Measurements from ENCODE around the gene ARHGAP15.
A peak's percentile ranks its signal among the peaks of the same experiment; 100 is the strongest.

Gene ARHGAP15

DNA sequence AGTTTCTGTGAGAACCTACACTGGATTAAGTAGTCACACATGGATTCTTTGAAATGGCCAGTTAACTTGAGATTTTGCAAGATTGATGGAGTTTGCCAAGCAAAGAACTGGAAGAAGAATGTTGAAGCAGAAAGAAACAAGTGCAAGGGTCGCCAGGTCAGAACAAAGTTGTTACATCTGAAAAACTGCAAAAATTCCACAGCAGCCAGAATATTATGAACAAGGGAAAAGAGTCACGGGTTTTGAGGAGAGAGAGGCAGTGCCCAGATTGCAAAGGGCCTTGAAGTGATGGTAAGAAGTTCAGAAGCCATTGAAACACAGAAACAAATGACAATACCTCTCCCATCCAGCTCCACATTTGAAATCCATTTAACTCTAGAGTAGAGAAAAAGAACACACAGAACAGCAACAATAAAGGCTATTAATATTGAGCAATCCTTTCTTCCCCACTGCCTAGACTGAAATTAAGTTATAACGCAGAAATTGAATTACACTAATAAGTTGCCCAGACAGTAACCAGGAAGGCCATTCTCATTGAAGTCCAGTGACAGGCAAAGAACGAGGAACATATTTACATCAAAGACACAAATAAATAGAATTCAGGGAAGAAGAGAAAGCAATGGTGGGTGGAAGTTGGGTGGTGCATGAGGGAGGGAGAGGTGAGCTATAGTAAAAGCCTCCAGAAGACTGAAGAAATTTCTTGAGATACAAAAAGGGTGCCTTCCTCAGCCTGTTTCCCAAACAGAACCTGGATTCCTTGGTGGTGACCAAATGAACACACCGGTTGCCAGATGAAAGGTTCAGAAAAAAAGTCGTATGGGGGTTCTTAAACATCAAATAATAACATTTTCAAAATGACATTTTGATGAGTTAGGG lies 80.6 kb downstream of the ARHGAP15 start:
- H3K4me1 Mint-ChIP-seq (ENCODE audit: low read depth) = peaks cover 42% of the 10 kb centered on the region
- no peak overlapping the region for H3K4me3 Mint-ChIP-seq
- no peak overlapping the region for H3K27ac Mint-ChIP-seq
- H3K27me3 Mint-ChIP-seq = no peaks in the 10 kb centered on the region
- DNase-seq = no peak
- no peaks in the 10 kb centered on the region for H3K9me3 Mint-ChIP-seq
- H3K36me3 Mint-ChIP-seq (ENCODE audit: low read depth) = peaks cover 67% of the 10 kb centered on the region

DNA sequence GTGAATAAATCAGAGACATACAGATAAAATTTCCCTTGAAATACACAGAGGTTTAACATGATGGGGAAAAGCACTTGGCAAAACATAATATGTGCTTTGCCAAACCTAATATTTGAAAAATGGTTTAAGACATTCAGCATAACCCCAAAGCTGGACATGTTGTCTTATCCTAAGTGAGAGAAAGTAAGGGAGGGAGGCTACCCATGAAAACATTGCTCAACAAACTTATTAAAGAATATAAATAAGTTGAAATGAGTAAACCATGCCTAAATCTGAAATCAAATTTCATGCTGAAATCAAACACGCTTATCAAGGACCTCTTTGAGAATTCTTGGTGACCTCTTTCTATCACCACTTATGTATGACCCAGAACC lies 81.2 kb downstream of the ARHGAP15 start:
- H3K27ac Mint-ChIP-seq = no peak overlapping the region
- H3K4me1 Mint-ChIP-seq (ENCODE audit: low read depth) = peaks cover 39% of the 10 kb centered on the region
- no peaks in the 10 kb centered on the region for H3K9me3 Mint-ChIP-seq
- no peaks in the 10 kb centered on the region for H3K27me3 Mint-ChIP-seq
- H3K4me3 Mint-ChIP-seq = no peak overlapping the region
- DNase-seq = no peak
- H3K36me3 Mint-ChIP-seq (ENCODE audit: low read depth) = peaks cover 69% of the 10 kb centered on the region

DNA sequence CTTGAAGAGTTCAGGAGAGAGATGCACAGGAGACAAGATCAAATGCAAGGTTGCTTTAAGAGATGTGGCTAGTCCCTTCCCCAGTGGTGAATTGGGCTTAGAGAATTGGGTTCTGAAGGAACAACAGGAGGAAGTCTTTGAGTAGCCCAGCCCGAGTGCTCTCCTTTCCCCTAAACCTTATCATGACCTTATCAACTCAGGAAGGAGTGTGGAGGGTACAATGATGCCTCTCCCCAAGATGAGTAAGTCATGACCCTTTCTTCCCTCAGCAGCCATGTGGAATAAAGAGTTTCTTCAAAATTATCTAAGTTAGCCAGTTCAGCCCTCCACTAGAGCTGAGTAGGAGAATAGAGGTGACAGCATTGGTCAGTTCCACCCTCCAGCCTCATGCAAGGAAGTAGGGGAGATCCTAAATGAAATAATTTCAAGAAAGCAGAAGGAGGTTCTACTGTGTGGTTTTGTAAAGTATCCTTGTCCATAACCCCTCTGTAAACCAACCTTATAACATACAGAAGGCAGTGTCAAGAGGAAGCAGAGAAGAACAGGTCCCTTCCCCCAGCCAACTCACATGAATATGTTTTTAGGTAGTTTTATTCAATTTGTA lies 88.4 kb downstream of the ARHGAP15 start:
- H3K9me3 Mint-ChIP-seq = no peaks in the 10 kb centered on the region
- no peak for DNase-seq
- H3K4me1 Mint-ChIP-seq (ENCODE audit: low read depth) = peaks cover 41% of the 10 kb centered on the region
- no peak overlapping the region for H3K4me3 Mint-ChIP-seq
- H3K36me3 Mint-ChIP-seq (ENCODE audit: low read depth) = peaks cover 45% of the 10 kb centered on the region
- H3K27ac Mint-ChIP-seq = peak overlapping the region; percentile 35
- H3K27me3 Mint-ChIP-seq = no peaks in the 10 kb centered on the region

GRCh38 chr2:143218621-143219020 lies 89.4 kb downstream of the ARHGAP15 start:
- Mint-ChIP-seq H3K9me3 (no peaks in the 10 kb centered on the region), H3K4me1 (ENCODE audit: low read depth) (peaks cover 50% of the 10 kb centered on the region), H3K27ac (no peak overlapping the region), H3K4me3 (no peak overlapping the region), H3K27me3 (no peaks in the 10 kb centered on the region), H3K36me3 (ENCODE audit: low read depth) (peaks cover 40% of the 10 kb centered on the region)
- DNase-seq = no peak

GRCh38 chr2:143219266-143219665 lies 90.0 kb downstream of the ARHGAP15 start:
- Mint-ChIP-seq H3K27ac (no peak overlapping the region), H3K27me3 (no peaks in the 10 kb centered on the region), H3K4me1 (ENCODE audit: low read depth) (peaks cover 54% of the 10 kb centered on the region), H3K36me3 (ENCODE audit: low read depth) (peaks cover 40% of the 10 kb centered on the region), H3K4me3 (no peak overlapping the region), H3K9me3 (no peaks in the 10 kb centered on the region)
- DNase-seq = no peak

DNA sequence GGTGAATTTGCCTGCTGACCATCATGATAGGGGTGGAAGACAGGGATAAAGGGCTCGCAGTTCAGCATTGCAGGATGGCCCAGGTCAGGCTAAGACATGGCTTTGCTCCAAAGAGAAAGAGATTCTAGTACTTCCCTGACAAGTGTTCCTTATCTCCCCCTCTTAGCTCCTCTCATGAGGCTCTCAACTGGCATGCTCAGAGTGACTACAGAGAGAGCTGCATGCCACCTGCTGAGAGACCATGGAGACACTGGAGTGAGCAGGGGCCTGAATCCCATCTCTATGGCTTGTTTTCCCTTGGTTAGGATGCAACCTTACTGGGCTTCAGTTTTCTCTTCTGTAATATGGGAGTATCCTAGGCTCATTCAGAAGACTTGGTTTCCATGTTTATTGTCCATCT lies 94.3 kb downstream of the ARHGAP15 start:
- Mint-ChIP-seq H3K4me1 (ENCODE audit: low read depth) (peaks cover 58% of the 10 kb centered on the region), H3K36me3 (ENCODE audit: low read depth) (peaks cover 25% of the 10 kb centered on the region), H3K9me3 (no peaks in the 10 kb centered on the region), H3K4me3 (no peak overlapping the region), H3K27ac (peak overlapping the region; percentile 31), H3K27me3 (no peaks in the 10 kb centered on the region)
- no peak for DNase-seq

- no peaks in the 10 kb centered on the region for H3K27me3 Mint-ChIP-seq
- H3K4me1 Mint-ChIP-seq (ENCODE audit: low read depth) = peaks cover 56% of the 10 kb centered on the region
- peak overlapping the region; percentile 57 for H3K27ac Mint-ChIP-seq
- H3K36me3 Mint-ChIP-seq (ENCODE audit: low read depth) = peaks cover 42% of the 10 kb centered on the region
- DNase-seq = no peak
- H3K4me3 Mint-ChIP-seq = no peak overlapping the region
- H3K9me3 Mint-ChIP-seq = no peaks in the 10 kb centered on the region
Observed at GRCh38 chr2:143225931-143226330, 96.7 kb downstream of the ARHGAP15 start.

DNA sequence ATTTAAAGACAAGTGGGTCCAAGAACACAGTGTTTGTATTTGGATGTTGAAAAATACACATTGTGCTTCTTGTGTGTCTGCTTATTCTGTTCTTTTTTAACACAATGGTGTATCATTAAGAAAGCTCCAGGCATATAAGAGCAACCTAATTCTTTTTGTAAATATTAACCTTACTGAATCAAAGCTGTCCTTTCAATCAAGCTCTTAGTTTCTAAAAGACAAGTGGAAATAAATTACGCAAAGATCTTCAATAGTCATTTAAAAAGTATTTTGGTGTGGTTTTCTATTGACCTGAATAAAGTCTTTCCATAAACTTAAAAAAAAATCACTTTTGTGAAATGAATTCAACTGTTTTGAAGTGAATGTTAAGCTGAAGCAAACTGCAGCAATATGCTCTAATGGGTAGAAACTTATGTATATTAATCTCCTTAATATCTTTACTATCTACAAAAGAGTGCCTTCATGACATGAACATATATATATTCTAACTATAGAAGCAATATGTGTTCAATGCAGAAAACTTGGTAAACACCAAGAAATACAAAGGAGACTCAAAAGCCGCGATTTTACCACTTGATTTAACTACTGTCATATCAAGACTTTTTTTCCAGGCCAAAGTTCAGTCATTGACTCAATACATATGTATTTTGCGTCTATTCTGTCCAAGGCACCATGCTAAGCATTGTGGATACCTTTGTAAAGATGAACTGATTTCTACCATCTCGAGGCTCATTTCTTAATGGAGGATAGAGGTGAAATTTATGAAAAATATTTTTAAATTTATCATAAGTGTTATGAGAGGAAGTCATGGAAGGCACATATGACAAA lies 97.7 kb downstream of the ARHGAP15 start:
- Mint-ChIP-seq H3K4me1 (ENCODE audit: low read depth) (peaks cover 47% of the 10 kb centered on the region), H3K27ac (peak overlapping the region; percentile 57), H3K4me3 (no peak overlapping the region), H3K27me3 (no peaks in the 10 kb centered on the region), H3K9me3 (no peaks in the 10 kb centered on the region), H3K36me3 (ENCODE audit: low read depth) (peaks cover 50% of the 10 kb centered on the region)
- DNase-seq = no peak

GRCh38 chr2:143229411-143229810 lies 100.2 kb downstream of the ARHGAP15 start:
- H3K27ac Mint-ChIP-seq = no peak overlapping the region
- no peak overlapping the region for H3K4me3 Mint-ChIP-seq
- peaks cover 67% of the 10 kb centered on the region for H3K36me3 Mint-ChIP-seq (ENCODE audit: low read depth)

GRCh38 chr2:143229952-143230351 lies 100.7 kb downstream of the ARHGAP15 start:
- no peak overlapping the region for H3K27ac Mint-ChIP-seq
- H3K4me1 Mint-ChIP-seq (ENCODE audit: low read depth) = peaks cover 25% of the 10 kb centered on the region

More at GRCh38 chr2:143229411-143229810, 100.2 kb downstream of the ARHGAP15 start:
- H3K27me3 Mint-ChIP-seq = no peaks in the 10 kb centered on the region
- H3K4me1 Mint-ChIP-seq (ENCODE audit: low read depth) = peaks cover 28% of the 10 kb centered on the region
- DNase-seq = no peak
- peaks cover 13% of the 10 kb centered on the region for H3K9me3 Mint-ChIP-seq

GRCh38 chr2:143230506-143231253 lies 101.5 kb downstream of the ARHGAP15 start:
- Mint-ChIP-seq H3K27ac (no peak overlapping the region), H3K4me3 (no peak overlapping the region), H3K9me3 (peaks cover 15% of the 10 kb centered on the region), H3K36me3 (ENCODE audit: low read depth) (peaks cover 73% of the 10 kb centered on the region), H3K27me3 (no peaks in the 10 kb centered on the region), H3K4me1 (ENCODE audit: low read depth) (peaks cover 30% of the 10 kb centered on the region)
- DNase-seq = no peak

More at GRCh38 chr2:143229952-143230351, 100.7 kb downstream of the ARHGAP15 start:
- H3K36me3 Mint-ChIP-seq (ENCODE audit: low read depth) = peaks cover 67% of the 10 kb centered on the region
- no peak overlapping the region for H3K4me3 Mint-ChIP-seq
- DNase-seq = no peak
- H3K9me3 Mint-ChIP-seq = peaks cover 15% of the 10 kb centered on the region
- H3K27me3 Mint-ChIP-seq = no peaks in the 10 kb centered on the region

- no peak for DNase-seq
- no peak overlapping the region for H3K27ac Mint-ChIP-seq
- no peak overlapping the region for H3K4me3 Mint-ChIP-seq
- H3K9me3 Mint-ChIP-seq = peaks cover 15% of the 10 kb centered on the region
- H3K36me3 Mint-ChIP-seq (ENCODE audit: low read depth) = peaks cover 76% of the 10 kb centered on the region
- H3K4me1 Mint-ChIP-seq (ENCODE audit: low read depth) = peaks cover 27% of the 10 kb centered on the region
- no peaks in the 10 kb centered on the region for H3K27me3 Mint-ChIP-seq
Observed at GRCh38 chr2:143231254-143231645, 102.0 kb downstream of the ARHGAP15 start.

DNA sequence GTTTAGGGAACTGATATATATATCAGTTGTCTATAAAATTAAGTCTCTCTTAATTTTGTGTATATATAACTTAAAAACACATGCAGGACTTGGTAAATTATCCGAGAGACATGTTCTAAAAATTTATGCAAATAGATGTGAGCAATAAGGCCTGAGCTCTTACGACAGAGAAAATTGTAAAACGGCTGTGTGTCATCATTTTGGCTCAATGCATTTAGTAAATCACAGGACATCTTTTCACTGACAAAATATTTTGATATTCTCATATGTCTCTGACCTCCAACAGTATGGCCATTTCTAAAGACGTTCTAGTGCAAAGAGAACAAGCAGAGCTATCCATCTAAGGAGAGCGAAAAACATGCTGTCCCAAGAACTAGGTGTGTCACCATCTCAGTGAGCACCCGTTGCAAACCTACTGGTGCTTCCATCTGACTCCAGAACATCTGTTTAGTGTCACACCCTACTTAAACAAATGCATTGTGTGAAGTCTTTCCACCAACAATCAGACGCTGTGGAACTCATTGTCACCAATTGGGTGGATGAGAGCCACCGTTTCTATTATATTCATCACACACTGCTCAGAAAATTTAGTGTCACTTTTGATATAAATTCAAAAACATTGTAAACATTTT lies 108.0 kb downstream of the ARHGAP15 start:
- Mint-ChIP-seq H3K9me3 (peaks cover 17% of the 10 kb centered on the region), H3K36me3 (ENCODE audit: low read depth) (peaks cover 74% of the 10 kb centered on the region)

More for the DNA sequence above, 108.0 kb downstream of the ARHGAP15 start:
- Mint-ChIP-seq H3K4me1 (ENCODE audit: low read depth) (peaks cover 36% of the 10 kb centered on the region), H3K4me3 (no peak overlapping the region), H3K27me3 (no peaks in the 10 kb centered on the region), H3K27ac (no peak overlapping the region)
- no peak for DNase-seq
